ENCODE data around the gene RELA.

DNA sequence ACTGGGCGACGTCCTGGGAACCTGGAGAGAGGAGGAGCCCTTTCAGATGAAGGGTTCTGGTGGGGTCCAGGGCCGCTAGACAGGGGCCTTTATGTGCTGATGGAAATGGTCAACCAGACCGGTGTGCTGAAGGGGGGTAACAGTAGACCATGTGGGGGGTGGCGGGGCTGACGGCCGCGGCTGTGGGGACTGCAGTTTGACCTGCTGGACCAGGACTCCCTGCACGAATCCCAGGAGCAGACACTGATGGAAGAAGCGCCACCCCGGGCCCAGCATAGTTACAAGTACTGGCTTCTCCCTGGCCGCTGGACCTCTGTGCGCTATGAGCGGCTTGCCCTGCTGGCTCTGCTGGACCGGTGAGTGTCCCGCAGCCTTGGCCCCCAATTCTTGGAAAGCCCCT lies 40.7 kb downstream of the RELA start:
- TF ChIP-seq POLR2AphosphoS5 (IDR thresholded peaks at IDR 0.05): no peak
- TF ChIP-seq, protein P1, sequence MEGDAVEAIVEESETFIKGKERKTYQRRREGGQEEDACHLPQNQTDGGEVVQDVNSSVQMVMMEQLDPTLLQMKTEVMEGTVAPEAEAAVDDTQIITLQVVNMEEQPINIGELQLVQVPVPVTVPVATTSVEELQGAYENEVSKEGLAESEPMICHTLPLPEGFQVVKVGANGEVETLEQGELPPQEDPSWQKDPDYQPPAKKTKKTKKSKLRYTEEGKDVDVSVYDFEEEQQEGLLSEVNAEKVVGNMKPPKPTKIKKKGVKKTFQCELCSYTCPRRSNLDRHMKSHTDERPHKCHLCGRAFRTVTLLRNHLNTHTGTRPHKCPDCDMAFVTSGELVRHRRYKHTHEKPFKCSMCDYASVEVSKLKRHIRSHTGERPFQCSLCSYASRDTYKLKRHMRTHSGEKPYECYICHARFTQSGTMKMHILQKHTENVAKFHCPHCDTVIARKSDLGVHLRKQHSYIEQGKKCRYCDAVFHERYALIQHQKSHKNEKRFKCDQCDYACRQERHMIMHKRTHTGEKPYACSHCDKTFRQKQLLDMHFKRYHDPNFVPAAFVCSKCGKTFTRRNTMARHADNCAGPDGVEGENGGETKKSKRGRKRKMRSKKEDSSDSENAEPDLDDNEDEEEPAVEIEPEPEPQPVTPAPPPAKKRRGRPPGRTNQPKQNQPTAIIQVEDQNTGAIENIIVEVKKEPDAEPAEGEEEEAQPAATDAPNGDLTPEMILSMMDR (IDR thresholded peaks at IDR 0.05): no peak

Measured in upper lobe of left lung (tissue), 4 donors.